Skin epidermis (tissue), 12 donors: Measurements from ENCODE around the gene HGS.

Experiments used
- H3K27ac ChIP-seq, 21 experiments: fragments of 200-600 bp; sonication (generic) in 11 of 21; one replicate each; pipeline ENCODE4 v1.5.0; 2020; ENCODE audit warnings: mild to moderate bottlenecking in 3 of 21, inconsistent platforms in 2 of 21, moderate library complexity in 2 of 21
- H3K4me3 ChIP-seq, 7 experiments: fragments of 200-600 bp; sonication (generic) in 2 of 7; one replicate each; pipeline ENCODE4 v1.5.0; 2020; ENCODE audit warnings: inconsistent platforms in 2 of 7, mild to moderate bottlenecking in 2 of 7, moderate library complexity in 1 of 7

HGS gene

GRCh38 chr17:81682565-81683207 lies 1.1 kb upstream of the HGS start:
- peak overlapping the region in 20 of 21 experiments; percentile 69 to 98 (median 92) for H3K27ac ChIP-seq
- H3K4me3 ChIP-seq = peak overlapping the region; percentile 59 to 100 (median 96)

DNA sequence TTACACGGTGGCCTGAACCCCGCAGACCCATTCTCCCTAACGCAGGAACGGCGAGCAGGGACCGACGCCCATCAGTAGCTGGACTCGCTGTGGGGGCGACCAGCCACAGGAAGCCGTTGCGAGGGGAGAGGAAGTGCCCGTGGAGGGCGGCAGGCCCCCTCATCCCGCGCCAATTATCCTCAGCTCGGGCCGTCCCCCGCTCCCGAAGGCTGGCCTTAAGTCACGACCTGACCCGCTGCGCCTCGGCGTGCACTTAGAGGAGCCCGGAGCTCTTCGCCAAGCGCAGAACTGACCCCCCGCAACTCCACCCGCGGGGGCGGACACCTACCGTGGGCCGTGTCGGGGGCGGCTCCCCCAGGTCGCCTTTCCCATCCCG lies 615 bp upstream of the HGS start:
- peak overlapping the region; percentile 59 to 100 (median 96) for H3K4me3 ChIP-seq
- peak overlapping the region; percentile 69 to 98 (median 92) for H3K27ac ChIP-seq

GRCh38 chr17:81684442-81684911 lies 666 bp downstream of the HGS start:
- Histone ChIP-seq H3K4me3 (peak overlapping the region; percentile 59 to 100 (median 96)), H3K27ac (peak overlapping the region; percentile 84 to 99 (median 95))

DNA sequence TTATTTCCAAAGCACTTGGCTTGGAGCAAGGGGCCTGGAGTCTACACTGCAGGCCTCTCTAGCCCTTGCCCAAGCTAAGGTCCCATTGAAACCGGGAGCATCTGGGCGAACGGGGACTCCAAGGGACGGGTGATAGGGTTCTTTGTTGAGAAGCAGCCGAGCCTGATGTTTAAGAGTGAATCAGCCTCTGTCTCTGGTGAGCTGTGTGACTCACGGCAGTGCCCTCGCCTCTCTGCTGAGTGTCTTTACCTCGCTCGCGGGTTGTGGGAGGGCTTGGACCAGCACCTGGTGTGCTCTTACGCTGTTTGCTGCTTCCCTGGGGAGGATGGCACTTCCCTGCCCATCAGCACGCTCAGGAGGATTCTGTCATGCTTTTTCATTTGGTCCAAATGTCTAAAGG lies 1.3 kb downstream of the HGS start:
- H3K27ac ChIP-seq = peak overlapping the region in 19 of 21 experiments; percentile 88 to 99 (median 95)
- peak overlapping the region; percentile 59 to 100 (median 96) for H3K4me3 ChIP-seq

GRCh38 chr17:81686614-81687013 lies 2.8 kb downstream of the HGS start:
- Histone ChIP-seq H3K27ac (no peak overlapping the region), H3K4me3 (no peak overlapping the region)

DNA sequence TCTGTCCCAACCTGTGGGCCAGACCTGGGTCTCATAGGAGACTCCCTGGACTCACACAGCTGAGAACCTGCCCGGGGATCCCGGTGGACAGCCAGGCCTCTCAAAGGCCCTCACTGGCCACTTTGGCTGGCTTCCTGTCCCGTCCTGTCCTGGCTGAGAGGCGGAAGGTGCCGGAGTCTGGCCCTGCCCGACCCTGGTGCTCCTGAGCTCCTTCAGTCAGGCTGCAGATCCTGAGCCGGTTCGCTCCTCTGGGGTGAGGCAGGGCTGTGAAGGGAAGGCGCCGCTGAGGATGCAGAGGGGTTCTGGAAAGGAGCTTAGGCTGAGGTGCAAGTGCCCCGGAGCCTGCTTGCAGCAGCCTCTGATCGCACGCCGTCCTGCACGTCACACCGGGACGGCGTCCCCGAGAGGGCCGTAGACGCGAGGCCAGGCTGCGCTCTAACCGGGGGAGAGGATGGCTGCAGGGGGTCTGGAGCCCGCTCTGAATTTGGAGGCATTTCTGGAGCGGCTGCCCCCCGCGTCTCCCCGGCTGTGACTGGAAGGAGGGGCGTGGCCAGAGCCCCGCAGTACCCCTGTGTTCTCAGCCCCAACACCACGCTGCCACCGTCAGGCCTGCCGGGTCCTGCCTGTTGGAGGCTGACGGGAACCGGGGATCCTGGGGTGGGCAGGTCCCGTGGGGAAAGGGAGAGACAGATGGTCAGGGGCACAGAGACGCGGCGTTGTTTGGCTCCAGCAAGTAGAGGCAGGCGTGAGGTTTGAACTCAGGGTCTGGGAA lies 4.1 kb downstream of the HGS start:
- Histone ChIP-seq H3K4me3 (no peak overlapping the region), H3K27ac (peak overlapping the region in 2 of 21 experiments; percentile 11 to 19)

GRCh38 chr17:81688616-81689015 lies 4.8 kb downstream of the HGS start:
- peak overlapping the region in 3 of 21 experiments; percentile 10 to 25 (median 19) for H3K27ac ChIP-seq
- H3K4me3 ChIP-seq = no peak overlapping the region

DNA sequence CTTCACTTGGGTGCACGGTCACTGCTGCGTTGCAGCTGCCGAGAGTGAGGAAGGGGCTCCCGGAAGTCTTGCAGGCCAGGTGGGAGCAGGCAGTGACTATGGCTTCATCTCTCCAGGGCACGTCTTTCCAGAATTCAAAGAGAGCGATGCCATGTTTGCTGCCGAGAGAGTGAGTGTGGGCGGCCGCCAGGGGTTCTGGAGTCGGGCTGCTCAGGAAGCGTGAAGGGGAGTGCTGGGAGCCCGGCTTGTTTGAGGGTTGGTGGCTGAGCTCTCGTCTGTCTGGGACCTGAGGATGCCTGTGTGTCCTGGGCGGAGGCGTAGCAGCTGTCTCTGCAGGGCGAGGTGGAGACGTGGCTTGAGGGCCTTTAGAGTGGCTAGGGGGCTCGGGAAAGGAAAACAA lies 6.3 kb downstream of the HGS start:
- no peak overlapping the region for H3K4me3 ChIP-seq
- no peak overlapping the region for H3K27ac ChIP-seq

- Histone ChIP-seq H3K27ac (no peak overlapping the region), H3K4me3 (no peak overlapping the region)
Measured at GRCh38 chr17:81690549-81690948, 6.7 kb downstream of the HGS start.

DNA sequence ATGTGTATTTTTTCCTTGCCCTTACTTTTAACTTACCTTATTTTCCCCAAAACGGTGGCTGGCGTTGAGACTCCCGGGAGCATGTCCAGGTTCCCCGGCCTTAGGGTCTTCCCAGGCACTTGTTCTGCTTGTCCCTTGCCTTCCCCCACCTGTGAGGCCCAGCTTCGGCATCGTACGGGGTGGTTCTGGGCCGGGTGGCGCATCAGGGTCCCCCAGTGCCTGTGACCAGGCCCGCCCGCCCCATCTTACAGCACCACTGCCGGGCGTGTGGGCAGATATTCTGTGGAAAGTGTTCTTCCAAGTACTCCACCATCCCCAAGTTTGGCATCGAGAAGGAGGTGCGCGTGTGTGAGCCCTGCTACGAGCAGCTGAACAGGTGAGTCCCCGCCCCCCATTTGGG lies 7.4 kb downstream of the HGS start:
- H3K4me3 ChIP-seq = no peak overlapping the region

DNA sequence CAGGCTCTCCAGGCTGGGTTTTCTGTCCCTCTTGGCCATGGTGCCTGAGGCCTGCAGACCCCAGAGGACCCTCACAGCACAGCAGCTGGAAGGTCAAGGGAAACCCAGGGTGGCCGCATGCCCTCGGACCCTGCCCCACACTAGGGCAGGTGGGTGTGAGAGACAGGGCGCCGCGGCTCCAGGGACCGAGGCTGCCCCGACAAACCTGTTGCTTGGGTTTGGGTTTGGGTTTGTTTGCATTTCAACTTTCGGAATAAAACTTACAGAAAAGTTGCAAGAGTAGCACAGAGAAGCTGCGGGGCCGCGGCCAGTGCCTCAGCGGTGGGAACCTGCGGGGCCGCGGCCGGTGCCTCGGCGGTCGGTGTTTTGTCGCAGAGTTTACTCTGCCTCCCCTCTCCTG lies 7.8 kb downstream of the HGS start:
- no peak overlapping the region for H3K4me3 ChIP-seq
- H3K27ac ChIP-seq = no peak overlapping the region

More for the DNA sequence above, 7.4 kb downstream of the HGS start:
- no peak overlapping the region for H3K27ac ChIP-seq

DNA sequence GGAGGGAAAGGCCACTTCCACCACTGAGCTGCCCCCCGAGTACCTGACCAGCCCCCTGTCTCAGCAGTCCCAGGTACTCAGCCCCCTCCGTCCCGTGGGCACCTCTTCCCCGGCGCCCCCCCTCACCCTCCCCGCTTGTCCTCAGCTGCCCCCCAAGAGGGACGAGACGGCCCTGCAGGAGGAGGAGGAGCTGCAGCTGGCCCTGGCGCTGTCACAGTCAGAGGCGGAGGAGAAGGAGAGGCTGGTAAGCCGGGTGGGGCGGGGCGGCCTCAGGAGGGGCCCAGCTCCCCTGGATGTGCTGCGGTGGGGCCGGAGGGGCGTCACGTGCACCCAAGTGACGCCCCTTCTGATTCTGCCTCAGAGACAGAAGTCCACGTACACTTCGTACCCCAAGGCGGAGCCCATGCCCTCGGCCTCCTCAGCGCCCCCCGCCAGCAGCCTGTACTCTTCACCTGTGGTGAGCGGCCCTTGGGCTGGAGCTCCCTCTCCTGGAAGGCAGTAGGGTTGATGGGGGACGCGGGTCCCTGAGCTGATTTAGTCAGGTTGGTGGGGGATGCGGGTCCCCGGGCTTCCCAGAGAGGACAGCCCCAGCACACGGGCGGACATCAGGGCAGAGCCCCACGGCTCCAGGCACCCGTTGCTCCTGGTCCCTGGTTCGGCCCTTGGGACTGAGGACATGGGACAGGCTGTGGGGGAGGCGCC lies 9.8 kb downstream of the HGS start:
- Histone ChIP-seq H3K4me3 (no peak overlapping the region), H3K27ac (no peak overlapping the region)

- no peak overlapping the region for H3K4me3 ChIP-seq
- H3K27ac ChIP-seq = no peak overlapping the region
Measured at GRCh38 chr17:81694810-81695209, 11.0 kb downstream of the HGS start.

GRCh38 chr17:81695211-81695610 lies 11.4 kb downstream of the HGS start:
- Histone ChIP-seq H3K4me3 (no peak overlapping the region), H3K27ac (no peak overlapping the region)

DNA sequence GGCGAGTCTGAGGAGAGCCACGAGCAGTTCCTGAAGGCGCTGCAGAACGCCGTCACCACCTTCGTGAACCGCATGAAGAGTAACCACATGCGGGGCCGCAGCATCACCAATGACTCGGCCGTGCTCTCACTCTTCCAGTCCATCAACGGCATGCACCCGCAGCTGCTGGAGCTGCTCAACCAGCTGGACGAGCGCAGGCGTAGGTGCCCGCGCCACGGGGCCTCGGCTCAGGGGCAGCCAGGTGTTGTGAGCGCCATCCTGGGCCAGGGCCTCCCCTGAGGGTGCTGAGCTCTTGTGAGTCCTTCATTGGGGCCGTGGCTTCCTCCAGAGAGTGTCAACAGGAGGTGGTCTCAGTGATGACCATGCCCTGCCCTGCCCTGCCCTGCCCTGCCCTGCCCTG lies 12.0 kb downstream of the HGS start:
- no peak overlapping the region for H3K4me3 ChIP-seq
- H3K27ac ChIP-seq = no peak overlapping the region

DNA sequence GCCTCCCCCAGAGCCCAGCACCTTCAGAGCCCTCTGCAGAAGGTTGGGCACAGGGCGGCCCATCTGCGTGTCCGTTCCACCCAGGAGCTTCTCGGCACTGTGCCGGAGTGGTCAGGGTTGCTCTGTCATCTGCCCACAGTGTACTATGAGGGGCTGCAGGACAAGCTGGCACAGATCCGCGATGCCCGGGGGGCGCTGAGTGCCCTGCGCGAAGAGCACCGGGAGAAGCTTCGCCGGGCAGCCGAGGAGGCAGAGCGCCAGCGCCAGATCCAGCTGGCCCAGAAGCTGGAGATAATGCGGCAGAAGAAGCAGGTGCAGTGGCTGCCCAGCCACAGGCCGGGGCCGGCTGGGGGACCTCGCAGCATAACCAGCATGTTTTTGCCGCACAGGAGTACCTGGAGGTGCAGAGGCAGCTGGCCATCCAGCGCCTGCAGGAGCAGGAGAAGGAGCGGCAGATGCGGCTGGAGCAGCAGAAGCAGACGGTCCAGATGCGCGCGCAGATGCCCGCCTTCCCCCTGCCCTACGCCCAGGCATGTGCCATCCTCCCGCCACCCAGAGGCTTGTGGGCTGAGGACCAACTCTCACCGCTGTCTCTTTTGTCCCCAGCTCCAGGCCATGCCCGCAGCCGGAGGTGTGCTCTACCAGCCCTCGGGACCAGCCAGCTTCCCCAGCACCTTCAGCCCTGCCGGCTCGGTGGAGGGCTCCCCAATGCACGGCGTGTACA lies 12.6 kb downstream of the HGS start:
- H3K27ac ChIP-seq = no peak overlapping the region
- no peak overlapping the region for H3K4me3 ChIP-seq

DNA sequence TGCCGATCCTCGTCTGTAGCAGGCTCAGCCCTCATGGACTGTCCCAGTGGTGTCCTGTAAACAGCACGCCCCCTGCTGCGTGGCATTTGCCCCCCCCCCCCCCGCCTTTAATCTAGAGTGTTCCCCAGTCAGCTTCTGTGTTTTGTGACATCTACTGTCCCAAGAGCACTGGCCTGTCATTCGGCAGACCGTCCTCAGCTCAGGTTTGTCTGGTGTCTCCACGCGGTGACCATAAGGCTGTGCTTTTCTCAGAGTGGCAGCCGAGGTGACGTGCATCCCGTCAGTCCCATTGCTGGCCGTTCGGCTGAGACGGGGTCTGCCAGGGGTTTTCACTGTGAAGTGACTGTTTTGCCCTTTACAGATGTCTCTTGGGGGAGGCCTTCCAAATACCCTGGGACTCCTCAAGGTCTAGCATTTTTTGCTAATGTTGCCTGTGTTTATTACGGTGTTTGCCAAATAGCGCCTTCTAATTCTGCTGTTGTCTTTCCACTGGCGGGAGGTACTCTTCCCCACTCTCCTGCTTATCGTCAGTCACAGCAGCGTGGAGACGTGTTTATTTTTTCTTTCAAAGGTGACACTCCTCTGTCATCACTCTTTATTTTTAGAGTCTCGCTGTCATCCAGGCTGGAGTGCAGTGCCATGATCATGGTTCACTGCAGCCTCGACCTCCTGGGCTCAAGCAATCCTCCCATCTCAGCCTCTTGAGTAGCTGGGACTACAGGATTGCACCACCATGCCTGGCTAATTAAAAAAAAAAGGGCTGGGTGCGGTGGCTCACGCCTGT lies 13.6 kb downstream of the HGS start:
- H3K27ac ChIP-seq = no peak overlapping the region
- H3K4me3 ChIP-seq = no peak overlapping the region

- no peak overlapping the region for H3K4me3 ChIP-seq
- H3K27ac ChIP-seq = no peak overlapping the region
Measured at GRCh38 chr17:81700353-81701287, 16.8 kb downstream of the HGS start.
